GM19023 (cell line): ENCODE measurements around the gene UVRAG.
"Not testable (repeated sequence)": the region's sequence is repeated elsewhere in the genome, so short reads cannot be mapped to it uniquely, and the experiment has no call there.

ENCODE experiments used
- ATAC-seq: cut with Tn5 transposase; IDR thresholded peaks from one replicate; pipeline ENCODE4 v1.9.1; 2021; ENCODE audit warnings: mild to moderate bottlenecking, moderate library complexity; ENCODE audit not compliant: unreplicated experiment

The UVRAG gene

DNA sequence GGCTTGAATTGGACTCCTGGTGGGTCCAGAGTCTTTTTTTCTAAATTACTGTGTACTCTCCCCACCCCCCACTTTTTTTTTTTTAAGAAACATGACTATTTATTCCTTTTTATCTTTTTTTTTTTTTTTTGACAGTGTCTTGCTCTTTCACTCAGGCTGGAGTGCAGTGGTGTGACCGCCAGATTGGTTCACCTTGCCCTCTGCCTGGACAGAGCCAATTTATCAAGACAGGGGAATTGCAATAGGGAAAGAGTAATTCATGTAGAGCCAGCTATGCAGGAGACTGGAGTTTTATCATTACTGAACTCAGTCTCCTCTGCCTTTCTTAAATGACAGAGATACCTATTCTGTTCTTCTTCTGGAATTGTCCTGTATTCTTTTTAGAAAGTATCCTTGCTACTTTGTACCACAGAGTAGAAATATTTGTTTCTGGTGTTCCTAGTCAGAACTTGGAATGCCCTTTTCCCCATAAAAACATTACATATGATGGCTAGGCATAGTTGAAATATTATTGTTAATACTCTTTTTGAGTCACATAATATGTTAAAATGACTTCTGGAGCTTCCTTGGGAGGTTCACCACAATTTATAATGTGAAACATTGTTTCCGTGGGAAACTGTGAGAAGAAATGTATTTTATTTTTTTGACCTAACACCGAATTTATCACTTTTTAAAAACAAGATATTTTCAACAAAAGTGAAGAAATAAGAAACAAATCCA, 95.6 kb downstream of the UVRAG start:
- no peak for ATAC-seq

DNA sequence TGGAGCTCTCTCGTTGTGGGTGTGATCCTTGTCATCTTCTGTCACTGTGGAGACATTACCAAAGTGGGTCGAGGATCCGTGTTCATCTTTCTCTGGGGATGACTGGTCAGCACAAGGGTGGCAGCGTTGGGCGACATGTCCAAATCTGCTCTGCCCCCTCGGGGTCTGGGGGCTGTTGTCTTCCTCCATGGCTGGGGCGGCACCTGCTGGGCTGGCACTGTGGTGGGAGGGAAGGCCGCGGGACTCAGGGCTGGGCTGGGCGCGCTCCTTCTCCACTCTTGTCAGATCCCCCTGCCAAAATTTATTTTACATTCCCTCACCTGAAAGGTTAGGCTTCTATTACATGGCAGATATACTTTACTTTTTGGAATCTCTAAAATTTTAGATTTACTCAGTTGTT, 96.4 kb downstream of the UVRAG start:
- no peak for ATAC-seq

DNA sequence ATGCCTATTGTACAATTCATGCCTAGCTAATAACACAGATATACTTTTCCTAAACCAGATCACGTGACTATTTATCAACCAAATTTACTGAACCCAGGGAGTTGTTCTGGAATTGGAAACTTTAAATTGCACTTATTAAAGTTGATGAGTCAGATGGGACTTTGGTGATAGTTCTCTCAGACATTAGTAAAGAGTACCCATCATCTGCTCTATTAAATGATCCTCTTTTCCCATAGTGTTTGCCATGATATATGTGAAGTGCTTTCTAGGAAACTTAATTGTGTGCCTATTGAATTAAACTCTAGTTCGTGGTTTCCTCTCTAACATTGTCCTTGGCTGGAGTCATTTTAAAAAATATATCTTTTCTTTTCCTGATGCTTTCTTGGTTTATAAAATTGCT, 99.0 kb downstream of the UVRAG start:
- ATAC-seq: no peak

DNA sequence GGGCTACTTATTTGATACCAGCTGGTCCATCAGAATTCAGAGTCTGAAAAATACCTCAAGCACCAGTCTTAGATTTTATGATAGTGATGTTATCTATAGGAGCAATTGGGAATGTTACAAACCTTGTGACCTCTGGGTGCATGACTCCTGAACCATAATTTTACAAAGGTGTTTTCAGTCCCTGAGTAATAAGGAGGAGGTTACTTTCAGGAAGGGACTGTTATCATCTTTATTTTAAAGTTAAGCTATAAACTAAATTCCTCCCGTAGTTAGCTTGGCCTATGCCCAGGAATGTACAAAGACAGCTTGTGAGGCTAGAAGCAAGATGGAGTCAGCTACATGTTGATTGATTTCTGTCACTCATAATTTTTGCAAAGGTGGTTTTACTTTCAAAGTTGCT, 101.9 kb downstream of the UVRAG start:
- ATAC-seq: no peak

DNA sequence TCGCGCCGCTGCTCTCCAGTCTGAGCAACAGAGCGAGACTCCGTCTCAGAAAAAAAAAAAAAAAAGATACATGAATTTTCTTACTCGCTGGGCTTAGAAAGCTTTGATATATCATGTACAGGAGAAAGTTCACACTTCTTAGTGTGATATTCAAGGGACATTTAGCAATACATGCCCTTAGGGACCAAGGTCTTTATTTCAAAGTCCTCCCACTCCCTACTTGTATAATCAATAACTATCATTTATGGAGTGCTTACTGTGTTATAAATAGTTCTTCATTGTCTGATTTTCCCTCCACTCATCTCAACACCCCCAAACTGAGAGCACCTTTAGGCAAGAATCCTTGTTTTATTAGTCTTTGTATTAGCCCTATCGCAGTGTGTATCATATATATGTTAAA, 103.3 kb downstream of the UVRAG start:
- no peak for ATAC-seq

DNA sequence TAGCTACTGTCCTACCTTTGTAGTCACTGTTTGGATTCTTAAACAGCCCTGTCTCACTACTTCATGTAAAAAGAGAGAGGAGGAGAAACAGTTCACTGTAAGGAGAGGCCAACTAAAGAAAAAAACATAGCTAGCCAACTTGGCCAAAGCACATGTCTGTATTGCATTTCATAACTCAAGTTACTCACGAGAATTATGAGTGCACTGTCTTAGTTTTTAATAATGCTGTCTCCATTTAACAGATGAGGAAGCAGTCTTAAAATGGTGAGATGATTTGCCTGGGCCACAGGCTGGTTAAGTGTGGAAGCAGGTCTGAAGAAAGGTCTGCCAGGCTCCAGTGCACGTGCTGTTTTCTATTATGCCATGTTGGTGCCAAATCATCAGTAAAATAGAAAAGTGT, 104.5 kb downstream of the UVRAG start:
- ATAC-seq: no peak

DNA sequence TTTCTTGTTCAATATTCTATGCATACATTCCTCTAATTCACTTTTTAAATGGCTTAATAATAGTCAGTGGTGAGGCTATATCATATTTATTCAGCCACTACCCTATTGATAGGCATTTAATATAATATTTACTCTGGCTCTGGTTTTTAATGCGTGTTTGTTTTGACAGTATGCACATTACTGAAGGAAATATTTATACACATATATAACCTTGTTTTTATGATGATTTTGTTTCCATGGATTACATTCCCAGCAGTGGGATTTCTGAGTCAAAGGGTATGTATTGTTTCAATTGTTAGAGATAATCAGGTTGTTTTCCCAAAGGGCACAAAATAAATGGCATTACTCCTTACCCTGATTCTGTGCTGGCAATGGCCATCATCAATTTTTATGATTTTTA, 105.8 kb downstream of the UVRAG start:
- ATAC-seq: no peak

DNA sequence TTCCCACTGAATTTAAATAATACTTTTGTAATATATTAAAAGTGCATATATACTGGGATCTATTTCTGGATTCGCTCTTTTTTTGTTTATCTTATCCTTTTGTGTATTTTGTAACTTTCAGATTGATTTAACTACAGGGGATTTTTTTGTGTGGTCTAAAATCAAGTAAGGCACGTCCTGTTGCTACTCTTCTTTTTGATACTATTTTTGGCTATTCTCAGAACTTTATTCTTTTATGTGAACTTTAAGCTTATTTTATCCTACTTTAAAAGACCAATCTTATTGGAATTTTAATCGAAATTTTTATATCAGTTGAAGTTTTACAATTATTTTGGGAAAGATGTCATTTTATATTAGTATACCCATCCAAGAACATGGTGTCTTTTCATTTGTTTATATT, 106.8 kb downstream of the UVRAG start:
- ATAC-seq: no peak

DNA sequence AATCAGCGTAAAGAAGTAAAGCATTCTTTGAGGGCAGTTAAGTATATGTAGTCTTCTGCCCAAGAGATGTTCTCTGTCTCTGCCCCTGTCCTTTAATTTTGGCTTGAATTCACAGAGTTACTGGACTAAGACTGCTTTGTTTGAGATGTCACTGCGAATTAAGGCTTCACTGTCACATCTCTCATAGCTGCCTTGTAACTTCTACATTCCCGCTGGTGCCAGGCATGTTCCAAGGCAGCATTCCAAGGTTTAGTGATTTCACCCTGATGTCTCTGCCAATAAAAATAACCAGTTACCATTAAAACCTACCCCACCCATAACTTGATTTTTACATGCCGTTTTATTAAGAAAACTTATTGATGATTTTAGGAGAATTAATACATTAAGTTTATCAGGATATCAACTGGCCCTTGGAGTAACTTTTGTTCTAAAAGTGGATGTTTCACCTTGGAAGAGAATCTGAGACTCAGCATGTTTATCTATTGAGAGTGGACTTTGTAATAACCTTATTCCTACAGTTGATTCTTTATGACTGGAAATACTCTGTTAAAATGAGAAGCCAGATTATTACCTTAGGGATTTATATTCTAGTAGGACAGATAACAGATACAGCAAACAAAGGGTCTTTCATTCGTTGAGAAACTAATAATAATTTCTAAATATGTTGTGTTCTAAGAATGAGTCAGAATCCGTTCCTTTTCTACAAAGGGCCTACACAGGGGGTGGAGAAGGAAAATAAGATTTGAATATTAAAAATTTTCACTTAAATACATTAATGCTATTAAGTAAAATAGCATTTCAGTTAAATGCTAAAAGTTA, 110.2 kb downstream of the UVRAG start:
- ATAC-seq: no peak

DNA sequence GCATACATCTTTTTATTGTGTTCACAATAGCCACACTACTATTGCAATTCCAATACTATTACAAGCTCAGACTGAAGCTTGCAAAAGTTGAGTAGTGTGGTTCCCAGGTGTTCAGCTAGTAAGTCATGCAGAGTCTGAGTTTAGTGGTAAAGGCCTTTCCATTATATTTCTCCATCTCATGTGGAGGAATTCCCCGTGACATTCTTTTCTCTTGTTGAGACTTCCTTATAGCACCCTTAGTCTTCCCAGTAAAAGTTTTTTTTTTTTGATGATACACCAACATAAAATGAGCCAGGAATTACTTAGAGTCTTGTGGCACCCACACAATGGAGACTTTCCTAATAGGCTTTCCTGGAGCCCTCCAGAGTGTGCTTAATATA, 110.8 kb downstream of the UVRAG start:
- no peak for ATAC-seq

DNA sequence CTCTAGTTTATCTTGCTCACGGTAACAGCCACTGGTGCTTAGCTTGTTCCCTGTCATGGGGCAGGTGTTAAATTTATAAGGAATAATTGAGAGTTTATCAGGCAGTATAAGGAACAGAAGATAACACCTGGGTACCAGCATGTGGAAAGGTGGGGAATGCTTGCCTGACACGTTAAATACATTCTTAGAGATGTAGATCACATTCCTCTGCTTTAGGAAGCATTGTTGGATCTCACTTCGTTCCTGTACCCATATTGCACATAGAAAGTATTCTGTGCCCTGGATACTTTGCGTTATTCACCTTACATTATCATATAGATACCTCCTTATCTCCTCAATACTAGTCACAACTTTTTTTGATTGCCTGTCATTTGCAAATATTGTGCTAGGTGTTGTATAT, 114.7 kb downstream of the UVRAG start:
- ATAC-seq: no peak

DNA sequence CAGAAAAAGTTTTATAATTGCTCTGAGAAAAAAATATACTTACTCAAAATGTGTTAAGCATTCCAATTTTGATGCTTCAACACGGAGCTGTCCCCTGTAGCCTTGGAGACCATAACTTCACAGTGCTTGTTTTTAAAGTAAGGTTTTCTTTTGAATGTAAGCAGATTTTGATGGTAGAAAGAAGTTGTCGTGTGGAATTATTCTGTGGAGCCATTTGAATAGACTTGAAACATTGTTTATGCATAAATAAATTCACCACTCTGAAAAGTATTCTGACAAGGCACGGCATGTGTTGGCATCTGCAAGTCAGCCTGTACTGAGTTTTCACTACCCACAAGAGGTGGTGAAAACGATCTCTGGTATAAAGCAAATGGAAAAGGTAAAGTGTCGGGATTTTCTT, 115.5 kb downstream of the UVRAG start:
- no peak for ATAC-seq

DNA sequence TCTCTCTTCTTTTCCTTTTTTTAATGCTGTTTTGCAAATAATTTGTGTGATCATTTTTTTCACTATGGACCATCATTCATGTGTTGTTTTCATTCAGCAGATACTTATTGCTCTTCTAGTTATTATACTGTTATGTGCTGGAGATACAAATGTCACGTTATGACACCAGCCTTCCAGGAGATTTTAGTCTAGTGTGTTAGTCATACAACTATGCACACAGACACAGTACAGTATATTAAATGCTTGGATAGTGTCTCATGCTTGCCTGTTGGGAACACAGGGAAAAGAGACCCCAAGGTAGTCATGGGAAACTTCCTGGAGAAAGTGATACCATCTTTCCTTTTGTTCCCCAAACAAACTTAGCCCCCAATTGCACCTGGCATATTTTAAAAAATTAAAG, 116.1 kb downstream of the UVRAG start:
- no peak for ATAC-seq

DNA sequence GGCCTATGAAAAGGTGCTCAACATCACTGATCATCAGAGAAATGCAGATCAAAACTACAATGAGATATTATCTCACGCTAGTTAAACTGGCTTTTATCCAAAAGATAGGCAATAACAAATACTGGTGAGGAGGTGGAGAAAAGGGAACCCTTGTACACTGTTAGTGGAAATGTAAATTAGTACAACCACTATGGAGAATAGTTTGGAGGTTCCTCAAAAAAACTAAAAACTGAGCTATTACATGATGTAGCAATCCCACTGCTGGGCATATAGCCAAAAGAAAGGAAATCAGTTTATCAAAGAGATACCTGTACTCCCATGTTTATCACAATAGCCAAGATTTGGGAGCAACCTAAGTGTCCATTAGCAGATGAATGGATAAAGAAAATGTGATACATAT, 118.7 kb downstream of the UVRAG start:
- ATAC-seq: not testable (repeated sequence)

DNA sequence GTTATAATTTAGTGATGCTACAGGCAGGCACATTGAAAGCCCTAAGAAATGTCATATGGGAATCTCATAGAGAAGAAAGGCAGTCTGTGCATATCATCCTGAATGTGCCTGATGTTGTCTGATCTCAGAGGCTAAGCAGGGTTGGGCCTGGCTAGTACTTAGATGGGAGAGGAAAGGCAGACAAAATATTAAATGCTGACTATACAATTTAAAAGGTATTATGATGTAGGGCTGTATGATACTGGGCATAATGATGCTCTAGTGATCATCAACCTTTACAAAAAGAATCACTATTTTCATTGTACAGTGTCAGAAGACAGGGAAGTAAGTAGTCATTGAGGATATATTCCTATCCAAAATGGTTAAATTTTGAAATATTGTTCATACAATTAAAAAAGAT, 119.8 kb downstream of the UVRAG start:
- ATAC-seq: no peak

DNA sequence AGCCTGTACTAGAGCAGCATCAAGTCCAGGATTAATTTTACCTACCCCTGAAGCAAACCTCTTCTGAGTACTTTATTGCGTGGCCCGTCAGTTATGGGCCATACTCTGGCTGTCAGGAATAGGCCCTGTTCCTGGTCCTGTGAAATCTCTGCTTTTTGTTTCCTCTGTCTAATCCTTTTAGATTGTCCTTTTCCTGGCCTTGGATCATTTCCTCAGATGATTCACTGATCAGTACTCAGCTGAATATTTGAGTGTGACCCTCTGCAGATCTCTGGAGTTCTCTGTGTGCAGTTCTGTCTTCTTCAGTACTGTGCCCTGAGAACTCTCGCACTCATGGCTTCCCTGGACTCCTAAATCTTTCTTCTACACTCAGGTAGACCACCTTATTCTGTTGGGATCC, 123.5 kb downstream of the UVRAG start:
- no peak for ATAC-seq

DNA sequence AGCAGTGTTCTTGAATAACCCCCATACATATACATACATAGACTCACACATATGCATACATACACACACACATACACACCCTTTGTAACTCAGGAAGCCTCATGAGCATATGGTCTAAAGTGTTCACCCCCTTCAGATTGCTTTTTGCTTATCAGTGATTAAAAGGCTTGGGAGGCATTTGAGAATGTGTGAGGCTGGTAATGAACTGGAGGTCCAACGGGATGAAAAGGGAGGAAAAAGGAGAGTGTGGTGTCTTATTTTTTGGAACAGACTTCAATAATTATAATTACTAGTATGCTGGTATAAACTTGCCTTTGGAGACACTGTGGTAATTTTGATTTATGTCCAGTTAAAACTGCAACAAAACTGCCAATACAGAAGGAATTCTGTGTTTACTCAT, 124.5 kb downstream of the UVRAG start:
- ATAC-seq: no peak

DNA sequence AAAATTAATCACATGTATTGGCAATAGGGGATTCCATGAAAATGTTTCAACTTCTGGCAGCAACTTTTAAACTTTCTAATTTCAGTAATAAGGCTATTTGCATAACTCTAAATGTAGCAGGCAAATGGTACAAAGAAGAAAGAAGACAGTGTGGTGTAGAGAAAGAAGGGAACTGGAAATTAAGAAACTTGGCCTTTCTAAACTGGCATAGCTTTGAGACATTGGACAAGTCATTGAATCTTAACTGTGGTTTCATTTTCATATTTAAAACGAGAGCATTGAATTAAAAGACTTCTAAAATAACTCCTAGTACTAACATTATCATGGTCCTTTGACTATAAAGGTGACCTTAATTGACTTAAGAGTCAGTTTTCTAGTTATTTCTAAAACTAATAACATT, 125.0 kb downstream of the UVRAG start:
- ATAC-seq: no peak

DNA sequence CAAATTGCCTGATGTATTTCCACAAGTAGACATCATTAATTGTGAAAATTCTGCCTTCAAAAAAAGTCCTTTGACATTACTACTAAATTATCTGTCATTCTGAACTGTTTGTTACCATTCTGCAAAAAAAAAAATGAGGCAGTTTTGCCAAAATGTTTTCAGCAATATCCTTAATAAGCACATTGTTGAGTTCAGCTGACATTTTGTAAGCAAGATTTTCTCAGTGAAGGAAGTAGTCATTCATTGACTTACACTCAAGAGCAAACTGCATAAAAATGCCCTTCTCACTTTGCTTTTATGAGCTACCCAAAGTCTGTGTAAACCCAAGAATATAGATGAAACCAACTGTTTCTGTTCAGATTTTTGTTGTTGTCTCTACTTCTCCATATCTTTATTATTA, 125.9 kb downstream of the UVRAG start:
- no peak for ATAC-seq

DNA sequence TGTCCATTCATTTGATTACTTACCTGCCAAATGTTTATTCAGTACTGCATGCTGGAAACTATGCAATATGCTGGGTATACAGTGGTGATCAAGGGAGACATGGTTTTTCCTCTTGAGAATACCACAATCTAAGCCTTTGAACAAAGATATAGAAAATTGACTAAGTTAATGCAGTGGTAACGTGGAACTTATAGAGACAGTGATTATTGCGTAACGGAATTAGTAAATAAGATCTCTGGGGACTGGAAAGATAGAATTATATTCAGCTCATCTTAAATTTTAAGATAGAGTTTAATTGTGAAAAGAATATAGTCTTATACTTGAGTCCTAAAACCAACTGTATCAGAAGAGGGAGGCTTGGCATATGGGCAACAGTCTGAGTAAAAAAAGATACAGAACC, 129.5 kb downstream of the UVRAG start:
- no peak for ATAC-seq

DNA sequence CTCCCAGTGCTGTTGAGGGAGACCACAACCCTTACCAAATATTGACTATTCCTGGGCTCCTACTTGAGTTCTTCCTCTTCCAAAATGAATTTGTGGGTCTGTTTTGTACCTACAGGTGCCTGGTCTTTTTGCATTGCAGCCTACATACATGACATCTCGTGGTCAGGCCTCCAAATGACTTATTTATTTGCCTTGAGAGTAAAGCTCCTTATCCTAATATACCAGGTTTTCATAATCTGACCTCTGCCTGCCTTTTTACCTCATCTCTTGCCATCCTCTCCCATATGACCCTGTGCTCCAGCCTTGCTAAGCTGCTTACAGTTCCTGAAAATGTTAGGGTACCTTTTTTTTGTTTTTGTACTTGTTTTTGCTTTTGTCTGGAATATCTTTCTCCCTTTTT, 130.4 kb downstream of the UVRAG start:
- ATAC-seq: no peak

DNA sequence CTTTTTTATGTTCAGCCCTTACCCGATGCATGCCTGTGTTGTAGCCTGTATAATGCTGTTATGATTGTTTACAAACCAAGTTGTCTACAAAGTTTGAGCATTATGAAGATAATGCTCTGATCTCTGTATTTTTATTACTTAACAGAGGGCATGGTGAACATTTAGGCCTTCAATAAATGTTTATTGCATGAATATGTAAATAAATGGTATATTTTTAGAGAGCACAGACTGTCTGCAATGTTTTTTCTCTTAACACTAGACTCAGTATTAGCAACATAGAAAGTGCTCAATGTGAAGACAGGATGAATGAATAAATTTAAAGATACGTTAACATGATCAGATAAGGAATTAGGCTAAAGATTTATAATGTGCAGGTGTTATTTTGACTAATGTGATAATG, 130.9 kb downstream of the UVRAG start:
- no peak for ATAC-seq
